T-helper 17 cell (primary cell): ENCODE data around the gene FAT2. TPM values are rescaled to one million over a fixed set of nuclear protein-coding genes. Genes with fewer than 3 reads are reported as not detected.
"Not testable (repeated sequence)": the region's sequence is repeated elsewhere in the genome, so short reads cannot be mapped to it uniquely, and the experiment has no call there.

Source experiments
- ATAC-seq: fragments of 150-1000 bp; cut with Tn5 transposase; 2 replicates; pipeline ENCODE4 v1.10.0; 2021; ENCODE audit warnings: mild to moderate bottlenecking, moderate library complexity
- DNase-seq, 3 donors: peaks; one replicate each; pipeline versions ENCODE4 v3.0.0 to v3.0.0-alpha.2; 2020 to 2021
- H3K9me3 ChIP-seq: one replicate; pipeline ENCODE4 v1.7.0; 2013; ENCODE audit warnings: low read length, mild to moderate bottlenecking; ENCODE audit not compliant: control insufficient read depth, poor library complexity, severe bottlenecking
- H3K27ac Mint-ChIP-seq: one replicate; pipeline ENCODE4 v1.8.0; 2022; ENCODE audit warnings: mild to moderate bottlenecking, moderate library complexity, mixed read lengths
- H3K27me3 Mint-ChIP-seq: one replicate; pipeline ENCODE4 v1.8.0; 2022; ENCODE audit warnings: mixed read lengths
- H3K36me3 Mint-ChIP-seq: one replicate; pipeline ENCODE4 v1.8.0; 2022; ENCODE audit warnings: low read depth, mixed read lengths
- H3K4me1 Mint-ChIP-seq: one replicate; pipeline ENCODE4 v1.8.0; 2022; ENCODE audit warnings: mild to moderate bottlenecking, mixed read lengths
- H3K4me3 Mint-ChIP-seq: one replicate; pipeline ENCODE4 v1.8.0; 2022; ENCODE audit warnings: mild to moderate bottlenecking, moderate library complexity, mixed read lengths
- total RNA-seq, 4 donors: library from RNA in 2 of 4; stranded (reverse) in 2 of 4; gene quantifications; one replicate each; pipeline ENCODE4 v1.2.3 and lab custom pipeline; 2022 to 2026

Gene FAT2
- total RNA-seq, 2 donors from 2014 or later = not detected

DNA sequence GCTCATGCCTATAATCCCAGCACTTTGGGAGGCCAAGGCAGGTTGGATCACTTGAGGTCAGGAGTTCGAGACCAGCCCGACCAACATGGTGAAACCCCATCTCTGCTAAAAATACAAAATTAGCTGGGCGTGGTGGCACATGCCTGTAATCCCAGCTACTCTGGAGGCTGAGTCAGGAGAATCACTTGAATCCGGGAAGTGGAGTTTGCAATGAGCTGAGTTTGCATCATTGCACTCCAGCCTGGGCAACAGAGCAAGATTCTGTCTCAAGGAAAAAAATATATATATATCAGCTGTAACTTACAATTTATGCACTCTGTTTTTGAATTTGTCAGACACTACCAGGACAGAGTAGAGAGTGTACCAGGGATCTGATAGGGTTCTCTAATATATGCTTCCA, 5.8 kb downstream of the FAT2 start:
- H3K36me3 Mint-ChIP-seq, H3K27ac Mint-ChIP-seq, H3K4me1 Mint-ChIP-seq: not testable (repeated sequence)

DNA sequence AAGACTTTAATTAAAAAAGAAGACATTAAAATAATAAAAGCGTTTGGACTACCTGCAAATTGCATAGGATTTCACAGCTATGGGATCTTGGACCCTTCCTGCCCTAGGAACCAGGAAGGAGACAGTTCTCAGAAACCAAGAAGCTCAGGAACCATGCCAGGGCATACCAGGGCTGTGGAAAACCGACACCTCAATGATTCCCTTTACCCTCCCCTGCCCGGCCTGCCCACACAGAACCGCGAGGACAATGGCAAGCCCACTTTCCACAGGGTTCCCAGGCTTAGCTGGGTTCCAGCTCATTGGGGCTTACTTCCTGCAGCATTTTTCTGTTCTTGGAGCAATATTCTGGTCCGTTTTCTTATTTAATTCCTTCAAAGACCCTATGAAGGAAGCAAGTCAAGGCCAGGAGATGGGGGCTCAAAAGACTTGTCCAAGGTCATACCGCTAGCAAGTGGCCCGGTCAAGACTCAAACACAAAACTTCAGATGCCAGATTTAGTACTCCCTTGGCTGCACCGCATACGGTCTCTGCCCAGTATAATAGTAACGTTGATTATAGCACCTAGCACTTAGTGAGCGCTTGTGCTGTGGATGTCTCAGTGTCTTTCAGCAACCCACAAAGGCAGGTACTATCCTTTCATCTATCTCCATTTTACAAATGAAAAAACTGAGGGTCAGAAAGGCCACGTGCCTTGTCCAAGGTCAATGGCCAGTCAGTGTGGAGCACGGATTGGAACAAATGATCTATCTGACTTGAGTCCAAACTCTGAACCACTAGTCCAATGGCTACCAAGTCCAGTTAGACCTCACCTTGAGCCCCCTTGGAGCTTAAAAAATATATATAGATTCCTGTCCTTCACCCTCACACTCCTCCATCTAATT, 6.8 kb downstream of the FAT2 start:
- ATAC-seq (no peak), DNase-seq (no peak)
- no peak overlapping the region for H3K27ac Mint-ChIP-seq

More for the DNA sequence above, 5.8 kb downstream of the FAT2 start:
- peaks cover 21% of the 10 kb centered on the region for H3K27me3 Mint-ChIP-seq
- H3K9me3 ChIP-seq, ATAC-seq, H3K4me3 Mint-ChIP-seq, DNase-seq: not testable (repeated sequence)

GRCh38 chr5:151581812-151582583, 9.1 kb downstream of the FAT2 start:
- Mint-ChIP-seq H3K4me1 (peaks cover 9% of the 10 kb centered on the region), H3K27ac (no peak overlapping the region), H3K4me3 (no peak overlapping the region), H3K36me3 (no peaks in the 10 kb centered on the region), H3K27me3 (peaks cover 29% of the 10 kb centered on the region)
- ATAC-seq = no peak
- DNase-seq = no peak
- no peaks in the 10 kb centered on the region for H3K9me3 ChIP-seq

More for the DNA sequence above, 6.8 kb downstream of the FAT2 start:
- Mint-ChIP-seq H3K4me3 (no peak overlapping the region), H3K27me3 (peaks cover 25% of the 10 kb centered on the region), H3K4me1 (no peaks in the 10 kb centered on the region), H3K36me3 (no peaks in the 10 kb centered on the region)
- H3K9me3 ChIP-seq = no peaks in the 10 kb centered on the region

- no peak for ATAC-seq
- Mint-ChIP-seq H3K4me3 (no peak overlapping the region), H3K27ac (no peak overlapping the region), H3K27me3 (peaks cover 29% of the 10 kb centered on the region), H3K36me3 (no peaks in the 10 kb centered on the region), H3K4me1 (peaks cover 9% of the 10 kb centered on the region)
- H3K9me3 ChIP-seq = no peaks in the 10 kb centered on the region
- DNase-seq = no peak
Observed at GRCh38 chr5:151581347-151581746, 9.8 kb downstream of the FAT2 start.

DNA sequence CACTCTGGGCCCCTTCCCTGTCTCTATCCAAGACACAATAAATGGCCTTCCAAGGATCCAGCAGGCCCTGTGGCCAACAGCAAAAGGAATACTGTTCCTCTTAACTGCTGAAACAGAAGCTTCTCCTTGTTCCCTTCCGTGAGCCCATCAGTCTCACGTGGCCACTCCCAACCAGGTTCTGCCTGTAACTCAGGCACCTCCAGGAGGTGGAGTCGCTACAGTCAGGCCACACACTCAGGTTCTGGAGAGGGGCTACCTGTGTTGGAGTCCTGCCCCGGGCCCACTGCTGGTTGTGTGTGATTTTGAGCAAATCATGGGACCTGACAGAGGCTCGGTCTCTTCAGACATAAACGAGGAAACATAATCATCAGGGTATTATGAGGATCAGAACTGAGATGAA, 10.3 kb downstream of the FAT2 start:
- H3K27ac Mint-ChIP-seq = no peak overlapping the region
- DNase-seq (no peak), ATAC-seq (no peak)
- no peaks in the 10 kb centered on the region for H3K36me3 Mint-ChIP-seq
- H3K4me1 Mint-ChIP-seq = peaks cover 9% of the 10 kb centered on the region
- H3K27me3 Mint-ChIP-seq = peaks cover 29% of the 10 kb centered on the region
- no peak overlapping the region for H3K4me3 Mint-ChIP-seq
- no peaks in the 10 kb centered on the region for H3K9me3 ChIP-seq

DNA sequence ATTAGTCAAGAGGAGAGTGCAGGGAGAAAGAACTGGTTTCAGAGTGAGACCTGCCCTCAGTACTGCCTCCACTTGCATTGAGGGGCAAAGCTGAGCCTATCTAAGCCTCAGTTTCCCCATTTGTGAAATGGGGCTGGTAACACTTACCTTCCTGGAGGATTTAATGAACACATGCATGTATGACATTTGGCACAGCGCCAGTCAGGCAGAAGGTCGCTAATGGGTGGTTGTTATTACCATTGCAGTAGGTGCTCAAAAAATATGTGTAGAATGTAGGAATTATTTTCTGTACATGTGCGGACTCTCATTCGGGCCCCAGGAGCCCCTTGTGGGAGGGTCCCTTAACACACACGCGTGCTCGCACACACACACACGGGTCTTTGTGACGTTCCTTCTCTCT, 10.9 kb downstream of the FAT2 start:
- peaks cover 9% of the 10 kb centered on the region for H3K4me1 Mint-ChIP-seq
- no peaks in the 10 kb centered on the region for H3K36me3 Mint-ChIP-seq
- no peak for DNase-seq
- no peaks in the 10 kb centered on the region for H3K9me3 ChIP-seq
- no peak overlapping the region for H3K27ac Mint-ChIP-seq
- peaks cover 35% of the 10 kb centered on the region for H3K27me3 Mint-ChIP-seq
- ATAC-seq = no peak
- no peak overlapping the region for H3K4me3 Mint-ChIP-seq

DNA sequence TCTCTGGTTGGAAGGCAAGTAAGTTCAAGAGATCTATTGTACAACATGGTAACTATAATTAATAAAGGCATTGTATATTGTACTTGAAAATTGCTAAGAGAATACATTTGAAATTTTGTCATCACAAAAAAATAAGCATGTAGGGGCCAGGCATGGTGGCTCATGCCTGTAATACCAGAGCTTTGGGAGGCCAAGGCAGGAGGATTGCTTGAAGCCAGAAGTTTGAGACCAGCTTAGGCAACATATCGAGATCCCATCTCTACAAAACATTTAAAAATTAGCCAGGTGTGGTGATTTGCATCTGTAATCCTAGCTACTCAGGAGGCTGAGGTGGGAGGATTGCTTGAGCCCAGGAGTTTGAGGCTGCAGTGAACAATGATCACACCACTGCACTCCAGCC, 12.0 kb downstream of the FAT2 start:
- not testable (repeated sequence) for H3K4me3 Mint-ChIP-seq, H3K27ac Mint-ChIP-seq, DNase-seq, ATAC-seq, H3K4me1 Mint-ChIP-seq, H3K36me3 Mint-ChIP-seq, H3K9me3 ChIP-seq
- H3K27me3 Mint-ChIP-seq = peaks cover 43% of the 10 kb centered on the region

DNA sequence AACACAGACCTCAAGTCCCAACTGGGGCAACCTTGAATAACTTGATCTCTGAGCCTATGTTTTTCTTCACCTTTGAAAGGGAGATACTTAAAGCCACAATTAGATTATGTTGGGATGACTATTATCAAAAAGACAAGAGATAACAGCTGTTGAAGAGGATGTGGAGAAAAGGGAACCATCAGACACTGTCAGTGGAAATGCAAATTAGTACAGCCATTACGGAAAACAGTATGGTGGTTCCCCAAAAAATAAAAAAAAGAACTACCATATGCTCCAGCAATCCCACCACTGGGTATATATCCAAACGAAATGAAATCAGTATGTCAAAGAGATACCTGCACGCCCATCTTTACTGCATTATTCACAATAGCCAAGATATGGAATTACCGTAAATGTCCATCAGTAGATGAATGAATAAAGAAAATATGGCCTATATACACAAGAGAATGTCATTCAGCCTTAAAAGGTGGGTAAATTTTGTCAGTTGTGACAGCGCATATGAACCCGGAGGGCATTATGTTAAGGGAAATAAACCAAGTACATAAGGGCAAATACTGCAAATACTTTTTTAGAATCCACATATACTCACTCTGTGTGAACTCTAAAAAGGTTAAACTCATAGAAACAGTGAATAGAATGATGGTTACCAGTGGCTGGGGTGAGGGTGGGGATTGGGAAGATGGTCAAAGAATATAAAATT, 12.7 kb downstream of the FAT2 start:
- H3K9me3 ChIP-seq = no peaks in the 10 kb centered on the region
- no peak overlapping the region for H3K27ac Mint-ChIP-seq
- H3K4me1 Mint-ChIP-seq = peaks cover 9% of the 10 kb centered on the region
- no peak for DNase-seq
- no peak for ATAC-seq
- H3K4me3 Mint-ChIP-seq = no peak overlapping the region
- peaks cover 49% of the 10 kb centered on the region for H3K27me3 Mint-ChIP-seq
- no peaks in the 10 kb centered on the region for H3K36me3 Mint-ChIP-seq

DNA sequence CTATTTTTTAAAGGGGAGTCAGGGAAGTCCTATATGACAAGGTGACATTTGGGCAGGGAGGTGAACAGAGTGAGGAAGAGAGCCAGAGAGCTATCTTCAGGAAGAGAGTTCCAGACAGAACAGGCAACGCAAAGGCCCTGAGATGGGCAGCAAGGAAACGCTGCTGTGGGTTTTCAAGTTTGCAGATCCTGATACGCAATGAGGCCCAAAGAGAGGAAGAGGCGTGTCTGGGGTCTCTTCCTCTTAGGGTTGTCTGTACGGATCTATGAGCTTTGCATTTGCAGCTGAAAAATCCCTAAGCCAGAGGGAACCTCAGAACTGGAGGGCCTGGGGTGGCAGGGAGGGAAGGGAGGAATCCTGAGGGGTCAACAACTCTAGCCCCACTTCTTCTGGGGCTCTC, 13.6 kb downstream of the FAT2 start:
- no peak for DNase-seq
- Mint-ChIP-seq H3K4me1 (peaks cover 9% of the 10 kb centered on the region), H3K36me3 (no peaks in the 10 kb centered on the region), H3K27me3 (peaks cover 46% of the 10 kb centered on the region), H3K27ac (no peak overlapping the region), H3K4me3 (peak overlapping the region; percentile 15)
- ATAC-seq = no peak
- H3K9me3 ChIP-seq = no peaks in the 10 kb centered on the region

GRCh38 chr5:151574444-151574996, 16.6 kb downstream of the FAT2 start:
- ATAC-seq (no peak), DNase-seq (no peak)
- H3K27ac Mint-ChIP-seq = peak overlapping the region; percentile 49
- H3K27me3 Mint-ChIP-seq = peaks cover 39% of the 10 kb centered on the region
- H3K9me3 ChIP-seq = no peaks in the 10 kb centered on the region
- no peak overlapping the region for H3K4me3 Mint-ChIP-seq
- peaks cover 9% of the 10 kb centered on the region for H3K4me1 Mint-ChIP-seq
- no peaks in the 10 kb centered on the region for H3K36me3 Mint-ChIP-seq

DNA sequence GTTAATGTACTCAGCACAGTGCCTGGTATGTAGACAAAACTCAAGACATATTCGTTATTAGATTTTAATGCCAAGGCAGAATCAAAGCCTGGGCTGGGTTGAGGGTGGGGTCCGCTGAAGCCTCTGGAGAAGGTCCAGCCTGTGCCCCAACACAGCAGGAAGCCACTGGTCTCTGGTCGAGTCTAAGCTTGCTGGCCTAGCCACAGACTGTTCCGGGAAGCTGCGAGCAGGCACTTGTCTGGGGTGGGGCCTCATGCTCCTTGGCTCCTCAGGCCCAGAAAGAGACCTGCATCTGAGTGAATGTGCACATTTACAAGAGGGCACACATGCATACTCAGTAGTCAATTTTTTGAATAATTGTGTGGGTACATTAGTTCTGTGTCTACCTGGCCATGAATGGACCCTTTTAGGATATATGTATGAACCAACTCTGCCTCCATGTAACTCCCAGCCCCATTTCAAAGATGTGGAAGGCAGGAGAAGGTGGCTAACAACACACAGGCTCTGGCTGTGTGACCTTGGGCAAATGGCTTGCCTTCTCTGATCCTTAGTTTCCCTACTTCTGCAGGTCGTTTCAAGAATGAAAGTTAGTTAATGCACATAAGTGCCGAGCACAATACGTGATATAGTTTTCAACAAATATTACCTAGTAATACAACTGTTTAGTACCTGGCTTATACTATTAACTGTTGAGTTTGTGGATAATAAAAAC, 18.3 kb downstream of the FAT2 start:
- no peak for ATAC-seq
- no peak overlapping the region for H3K27ac Mint-ChIP-seq
- no peaks in the 10 kb centered on the region for H3K36me3 Mint-ChIP-seq

GRCh38 chr5:151571270-151572173, 19.6 kb downstream of the FAT2 start:
- no peak overlapping the region for H3K27ac Mint-ChIP-seq
- no peaks in the 10 kb centered on the region for H3K36me3 Mint-ChIP-seq
- DNase-seq (no peak), ATAC-seq (no peak)
- H3K4me3 Mint-ChIP-seq = no peak overlapping the region
- H3K27me3 Mint-ChIP-seq = peaks cover 60% of the 10 kb centered on the region
- no peaks in the 10 kb centered on the region for H3K4me1 Mint-ChIP-seq
- H3K9me3 ChIP-seq = no peaks in the 10 kb centered on the region

More for the DNA sequence above, 18.3 kb downstream of the FAT2 start:
- Mint-ChIP-seq H3K27me3 (peaks cover 56% of the 10 kb centered on the region), H3K4me1 (peaks cover 7% of the 10 kb centered on the region), H3K4me3 (no peak overlapping the region)
- DNase-seq = no peak
- H3K9me3 ChIP-seq = no peaks in the 10 kb centered on the region
